ENCODE measurements around the gene UNC13C. TPM values are rescaled to one million over a fixed set of nuclear protein-coding genes. Genes with fewer than 3 reads are reported as not detected.
A peak's percentile ranks its signal among the peaks of the same experiment; 100 is the strongest.

Gene UNC13C
- polyA plus RNA-seq, 6 donors from 2014 or later = not detected

GRCh38 chr15:54506977-54507524 lies 528.8 kb downstream of the UNC13C start:
- H3K9me3 Mint-ChIP-seq = no peaks in the 10 kb centered on the region
- DNase-seq (no peak), ATAC-seq (ENCODE audit: low read depth in 2 of 2) (no peak)
- no peaks in the 10 kb centered on the region for H3K27me3 Mint-ChIP-seq
- no peaks in the 10 kb centered on the region for H3K4me1 Mint-ChIP-seq
- no peaks in the 10 kb centered on the region for H3K36me3 Mint-ChIP-seq
- no peak overlapping the region for H3K27ac Mint-ChIP-seq
- H3K4me3 Mint-ChIP-seq = no peak overlapping the region

GRCh38 chr15:54514601-54515000 lies 536.4 kb downstream of the UNC13C start:
- Mint-ChIP-seq H3K36me3 (no peaks in the 10 kb centered on the region), H3K4me1 (peaks cover 7 to 11% (median 9%) of the 10 kb centered on the region in 3 donors), H3K9me3 (no peaks in the 10 kb centered on the region), H3K4me3 (no peak overlapping the region), H3K27ac (no peak overlapping the region), H3K27me3 (no peaks in the 10 kb centered on the region)
- no peak for ATAC-seq (ENCODE audit: low read depth in 2 of 2)
- no peak for DNase-seq

- H3K4me1 Mint-ChIP-seq = peaks cover 11 to 22% (median 16%) of the 10 kb centered on the region in 3 donors
- no peak overlapping the region for H3K27ac Mint-ChIP-seq
- no peaks in the 10 kb centered on the region for H3K27me3 Mint-ChIP-seq
- no peak overlapping the region for H3K4me3 Mint-ChIP-seq
- no peak for DNase-seq
- H3K9me3 Mint-ChIP-seq = no peaks in the 10 kb centered on the region
- no peaks in the 10 kb centered on the region for H3K36me3 Mint-ChIP-seq
- no peak for ATAC-seq (ENCODE audit: low read depth in 2 of 2)
Observed at GRCh38 chr15:54515664-54516582, 537.7 kb downstream of the UNC13C start.

GRCh38 chr15:54517366-54517765 lies 539.1 kb downstream of the UNC13C start:
- no peak overlapping the region for H3K4me3 Mint-ChIP-seq
- H3K4me1 Mint-ChIP-seq = peaks cover 11 to 22% (median 16%) of the 10 kb centered on the region in 3 donors
- H3K27ac Mint-ChIP-seq = no peak overlapping the region
- H3K9me3 Mint-ChIP-seq = no peaks in the 10 kb centered on the region
- ATAC-seq (ENCODE audit: low read depth in 2 of 2) = no peak
- DNase-seq = no peak
- H3K27me3 Mint-ChIP-seq = no peaks in the 10 kb centered on the region
- no peaks in the 10 kb centered on the region for H3K36me3 Mint-ChIP-seq

- Mint-ChIP-seq H3K4me3 (no peak overlapping the region), H3K27ac (no peak overlapping the region)
Observed at GRCh38 chr15:54518156-54518882, 540.1 kb downstream of the UNC13C start.

GRCh38 chr15:54519577-54519976 lies 541.3 kb downstream of the UNC13C start:
- ATAC-seq (ENCODE audit: low read depth in 2 of 2) (peak; percentile 54 to 59), DNase-seq (no peak)
- Mint-ChIP-seq H3K4me3 (peak overlapping the region in 5 of 8 donors; percentile 11 to 64 (median 43)), H3K4me1 (peaks cover 11 to 22% (median 16%) of the 10 kb centered on the region in 3 donors), H3K9me3 (no peaks in the 10 kb centered on the region), H3K36me3 (no peaks in the 10 kb centered on the region), H3K27ac (peak overlapping the region in 3 of 6 donors; percentile 8 to 45 (median 27)), H3K27me3 (no peaks in the 10 kb centered on the region)

More at GRCh38 chr15:54518156-54518882, 540.1 kb downstream of the UNC13C start:
- no peaks in the 10 kb centered on the region for H3K9me3 Mint-ChIP-seq
- H3K27me3 Mint-ChIP-seq = no peaks in the 10 kb centered on the region
- ATAC-seq (ENCODE audit: low read depth in 2 of 2) = no peak
- H3K4me1 Mint-ChIP-seq = peaks cover 11 to 22% (median 16%) of the 10 kb centered on the region in 3 donors
- H3K36me3 Mint-ChIP-seq = no peaks in the 10 kb centered on the region
- no peak for DNase-seq

GRCh38 chr15:54520616-54521015 lies 542.4 kb downstream of the UNC13C start:
- peaks cover 11 to 22% (median 16%) of the 10 kb centered on the region in 3 donors for H3K4me1 Mint-ChIP-seq
- H3K36me3 Mint-ChIP-seq = no peaks in the 10 kb centered on the region
- DNase-seq = no peak
- no peaks in the 10 kb centered on the region for H3K9me3 Mint-ChIP-seq
- no peak for ATAC-seq (ENCODE audit: low read depth in 2 of 2)
- no peaks in the 10 kb centered on the region for H3K27me3 Mint-ChIP-seq
- no peak overlapping the region for H3K27ac Mint-ChIP-seq
- no peak overlapping the region for H3K4me3 Mint-ChIP-seq

GRCh38 chr15:54521206-54521605 lies 543.0 kb downstream of the UNC13C start:
- Mint-ChIP-seq H3K27me3 (no peaks in the 10 kb centered on the region), H3K27ac (no peak overlapping the region), H3K36me3 (no peaks in the 10 kb centered on the region), H3K4me1 (peaks cover 11 to 22% (median 16%) of the 10 kb centered on the region in 3 donors), H3K9me3 (no peaks in the 10 kb centered on the region), H3K4me3 (no peak overlapping the region)
- DNase-seq (no peak), ATAC-seq (ENCODE audit: low read depth in 2 of 2) (no peak)

GRCh38 chr15:54528021-54528420 lies 549.8 kb downstream of the UNC13C start:
- no peak overlapping the region for H3K4me3 Mint-ChIP-seq
- no peak overlapping the region for H3K27ac Mint-ChIP-seq
- no peaks in the 10 kb centered on the region for H3K27me3 Mint-ChIP-seq
- no peak for DNase-seq
- no peak for ATAC-seq (ENCODE audit: low read depth in 2 of 2)
- H3K9me3 Mint-ChIP-seq = peaks cover 0 to 1% (median 0%) of the 10 kb centered on the region in 7 donors
- H3K4me1 Mint-ChIP-seq = no peaks in the 10 kb centered on the region
- H3K36me3 Mint-ChIP-seq = no peaks in the 10 kb centered on the region

GRCh38 chr15:54540721-54541120 lies 562.5 kb downstream of the UNC13C start:
- Mint-ChIP-seq H3K27ac (no peak overlapping the region), H3K4me3 (no peak overlapping the region), H3K9me3 (peaks cover 4 to 46% (median 27%) of the 10 kb centered on the region in 7 donors), H3K36me3 (no peaks in the 10 kb centered on the region), H3K27me3 (peaks cover 0 to 6% (median 0%) of the 10 kb centered on the region in 3 donors), H3K4me1 (no peaks in the 10 kb centered on the region)
- no peak for ATAC-seq (ENCODE audit: low read depth in 2 of 2)
- DNase-seq = no peak

GRCh38 chr15:54547491-54547890 lies 569.2 kb downstream of the UNC13C start:
- H3K27me3 Mint-ChIP-seq = peaks cover 0 to 6% (median 0%) of the 10 kb centered on the region in 3 donors
- no peak for DNase-seq
- H3K4me3 Mint-ChIP-seq = no peak overlapping the region
- H3K36me3 Mint-ChIP-seq = no peaks in the 10 kb centered on the region
- peaks cover 0 to 6% (median 0%) of the 10 kb centered on the region in 3 donors for H3K4me1 Mint-ChIP-seq
- no peak for ATAC-seq (ENCODE audit: low read depth in 2 of 2)
- peaks cover 2 to 16% (median 11%) of the 10 kb centered on the region in 7 donors for H3K9me3 Mint-ChIP-seq
- no peak overlapping the region for H3K27ac Mint-ChIP-seq

- DNase-seq (no peak), ATAC-seq (ENCODE audit: low read depth in 2 of 2) (no peak)
- H3K36me3 Mint-ChIP-seq = no peaks in the 10 kb centered on the region
- H3K4me3 Mint-ChIP-seq = no peak overlapping the region
- peaks cover 0 to 6% (median 0%) of the 10 kb centered on the region in 3 donors for H3K4me1 Mint-ChIP-seq
- no peak overlapping the region for H3K27ac Mint-ChIP-seq
- no peaks in the 10 kb centered on the region for H3K27me3 Mint-ChIP-seq
- no peaks in the 10 kb centered on the region for H3K9me3 Mint-ChIP-seq
Observed at GRCh38 chr15:54550954-54551353, 572.7 kb downstream of the UNC13C start.

- ATAC-seq (ENCODE audit: low read depth in 2 of 2) = no peak
- peaks cover 0 to 4% (median 0%) of the 10 kb centered on the region in 7 donors for H3K9me3 Mint-ChIP-seq
- no peak for DNase-seq
- H3K27ac Mint-ChIP-seq = no peak overlapping the region
- no peaks in the 10 kb centered on the region for H3K4me1 Mint-ChIP-seq
- H3K36me3 Mint-ChIP-seq = no peaks in the 10 kb centered on the region
- no peaks in the 10 kb centered on the region for H3K27me3 Mint-ChIP-seq
- H3K4me3 Mint-ChIP-seq = no peak overlapping the region
Observed at GRCh38 chr15:54556231-54556630, 578.0 kb downstream of the UNC13C start.
